Stimulated activated CD4-positive, alpha-beta T cell treated with anti-CD3 and anti-CD28 coated beads, Interleukin-15, amount 100 ng/mL, for 48 hours (primary cell): ENCODE results near the gene SMOC1.

Experiments used
- DNase-seq, 2 donors: peaks; one replicate each; pipeline ENCODE4 v3.0.0-alpha.2; 2020; ENCODE audit warnings: low read depth in 2 of 2

SMOC1 gene

GRCh38 chr14:69863083-69863482 is 16.1 kb upstream of the SMOC1 start:
- DNase-seq = no peak

GRCh38 chr14:69865701-69866365 is 13.4 kb upstream of the SMOC1 start:
- DNase-seq = no peak

GRCh38 chr14:69868363-69868963 is 10.8 kb upstream of the SMOC1 start:
- no peak for DNase-seq

GRCh38 chr14:69870613-69871012 is 8.6 kb upstream of the SMOC1 start:
- DNase-seq = no peak

- no peak for DNase-seq
Measured at GRCh38 chr14:69873877-69874780, 5.1 kb upstream of the SMOC1 start.

GRCh38 chr14:69876221-69876847 is 2.9 kb upstream of the SMOC1 start:
- no peak for DNase-seq

GRCh38 chr14:69876848-69877306 is 2.3 kb upstream of the SMOC1 start:
- no peak for DNase-seq

- no peak for DNase-seq
Measured at GRCh38 chr14:69877492-69877891, 1.7 kb upstream of the SMOC1 start.

GRCh38 chr14:69878251-69878650 is 965 bp upstream of the SMOC1 start:
- no peak for DNase-seq

- no peak for DNase-seq
Measured at GRCh38 chr14:69880044-69880487, 850 bp downstream of the SMOC1 start.

GRCh38 chr14:69880893-69881292 is 1.7 kb downstream of the SMOC1 start:
- DNase-seq = no peak

GRCh38 chr14:69882116-69882864 is 3.1 kb downstream of the SMOC1 start:
- DNase-seq = no peak

- DNase-seq = no peak
Measured at GRCh38 chr14:69882915-69883314, 3.7 kb downstream of the SMOC1 start.

GRCh38 chr14:69886453-69887242 is 7.4 kb downstream of the SMOC1 start:
- DNase-seq = no peak

- DNase-seq = no peak
Measured at GRCh38 chr14:69887740-69888657, 8.8 kb downstream of the SMOC1 start.

- DNase-seq = no peak
Measured at GRCh38 chr14:69891422-69891821, 12.2 kb downstream of the SMOC1 start.

- DNase-seq = no peak
Measured at GRCh38 chr14:69895109-69895508, 15.9 kb downstream of the SMOC1 start.

- no peak for DNase-seq
Measured at GRCh38 chr14:69896080-69896479, 16.9 kb downstream of the SMOC1 start.

- DNase-seq = no peak
Measured at GRCh38 chr14:69896972-69897371, 17.8 kb downstream of the SMOC1 start.
